Mesenchymal stem cell (in vitro differentiated cells and primary cell): ENCODE results near the gene COL28A1.

ENCODE experiments used
- DNase-seq: peaks from one replicate; pipeline ENCODE4 v3.0.0-alpha.2; 2013
- H2AFZ ChIP-seq: one replicate; pipeline ENCODE4 v1.6.1; 2013; ENCODE audit warnings: low read depth, mild to moderate bottlenecking, control low read depth, inconsistent platforms, low read length, moderate library complexity
- H2AK5ac ChIP-seq: 2 replicates; pipeline ENCODE4 v1.6.1; 2013; ENCODE audit warnings: low read length, moderate library complexity, mild to moderate bottlenecking, inconsistent platforms; ENCODE audit not compliant: severe bottlenecking
- H2BK120ac ChIP-seq: one replicate; pipeline ENCODE4 v1.6.1; 2013; ENCODE audit warnings: low read depth, mild to moderate bottlenecking, inconsistent platforms, low read length, moderate library complexity
- H2BK12ac ChIP-seq, 2 experiments: one replicate each; pipeline ENCODE4 v1.6.1; 2013; ENCODE audit warnings: inconsistent platforms in 2 of 2, low read length in 2 of 2, mild to moderate bottlenecking in 2 of 2, moderate library complexity in 2 of 2, control low read depth in 1 of 2
- H2BK15ac ChIP-seq: one replicate; pipeline ENCODE4 v1.6.1; 2013; ENCODE audit warnings: mild to moderate bottlenecking, low read depth, inconsistent platforms; ENCODE audit not compliant: poor library complexity, severe bottlenecking
- H2BK5ac ChIP-seq: 2 replicates; pipeline ENCODE4 v1.6.1; 2013; ENCODE audit warnings: low read depth, mild to moderate bottlenecking, low read length, control low read depth, inconsistent platforms; ENCODE audit not compliant: poor library complexity, severe bottlenecking
- H3K14ac ChIP-seq, 2 experiments: one replicate each; pipeline ENCODE4 v1.6.1; 2013; ENCODE audit warnings: inconsistent platforms in 2 of 2, low read length in 2 of 2, control low read depth in 1 of 2, mild to moderate bottlenecking in 1 of 2, moderate library complexity in 1 of 2
- H3K18ac ChIP-seq, 2 experiments: one replicate each; pipeline ENCODE4 v1.6.1; 2013; ENCODE audit warnings: inconsistent platforms in 2 of 2, low read length in 2 of 2, control low read depth in 1 of 2, low read depth in 1 of 2, mild to moderate bottlenecking in 1 of 2
- H3K23ac ChIP-seq, 2 experiments: one replicate each; pipeline ENCODE4 v1.6.1; 2013; ENCODE audit warnings: inconsistent platforms in 2 of 2, low read length in 2 of 2, mild to moderate bottlenecking in 2 of 2, moderate library complexity in 2 of 2, control low read depth in 1 of 2
- H3K27ac ChIP-seq: 2 replicates; pipeline ENCODE4 v1.5.1; 2013; ENCODE audit warnings: mild to moderate bottlenecking, moderate library complexity, low read length, control low read depth, inconsistent platforms; ENCODE audit not compliant: poor library complexity, severe bottlenecking
- H3K27me3 ChIP-seq, 2 experiments: 2 replicates each; pipeline versions ENCODE4 v1.6.1 to v1.7.0; 2013; ENCODE audit warnings: low read length in 2 of 2, mild to moderate bottlenecking in 2 of 2, moderate library complexity in 2 of 2, control low read depth in 1 of 2, inconsistent platforms in 1 of 2; ENCODE audit not compliant: control insufficient read depth in 1 of 2, insufficient read depth in 1 of 2
- H3K36me3 ChIP-seq, 2 experiments: 2 replicates each; pipeline versions ENCODE4 v1.6.1 to v1.7.0; 2013; ENCODE audit warnings: low read length in 2 of 2, control low read depth in 1 of 2, inconsistent platforms in 1 of 2, low read depth in 1 of 2, mild to moderate bottlenecking in 1 of 2; ENCODE audit not compliant: insufficient read depth in 2 of 2, control insufficient read depth in 1 of 2
- H3K4ac ChIP-seq, 2 experiments: one replicate each; pipeline ENCODE4 v1.6.1; 2013; ENCODE audit warnings: inconsistent platforms in 2 of 2, low read length in 2 of 2, mild to moderate bottlenecking in 2 of 2, moderate library complexity in 2 of 2, control low read depth in 1 of 2, low read depth in 1 of 2
- H3K4me1 ChIP-seq: 2 replicates; pipeline ENCODE4 v1.6.1; 2013; ENCODE audit warnings: low read depth, low read length, control low read depth; ENCODE audit not compliant: control insufficient read depth, insufficient read depth
- H3K4me2 ChIP-seq: 2 replicates; pipeline ENCODE4 v1.6.1; 2013; ENCODE audit warnings: low read length, mild to moderate bottlenecking, inconsistent platforms; ENCODE audit not compliant: poor library complexity, severe bottlenecking
- H3K4me3 ChIP-seq, 2 experiments: 2 replicates each; pipeline versions ENCODE4 v1.5.1 to v1.7.0; 2013; ENCODE audit warnings: low read length in 2 of 2, mild to moderate bottlenecking in 2 of 2, control low read depth in 1 of 2, low read depth in 1 of 2; ENCODE audit not compliant: insufficient read depth in 1 of 2
- H3K79me1 ChIP-seq: replicated peaks from 2 replicates; pipeline ENCODE4 v1.6.1; 2013; ENCODE audit warnings: mild to moderate bottlenecking, control low read depth, low read length, inconsistent platforms; ENCODE audit not compliant: poor library complexity, severe bottlenecking
- H3K9ac ChIP-seq: 2 replicates; pipeline ENCODE4 v1.7.0; 2013; ENCODE audit warnings: mild to moderate bottlenecking, low read length, moderate library complexity
- H3K9me3 ChIP-seq: 2 replicates; pipeline ENCODE4 v1.7.0; 2013; ENCODE audit warnings: mild to moderate bottlenecking, low read length; ENCODE audit not compliant: control insufficient read depth
- H4K8ac ChIP-seq: one replicate; pipeline ENCODE4 v1.6.1; 2013; ENCODE audit warnings: inconsistent platforms, mild to moderate bottlenecking, low read length, moderate library complexity
- H4K91ac ChIP-seq: one replicate; pipeline ENCODE4 v1.6.1; 2013; ENCODE audit warnings: mild to moderate bottlenecking, low read length, inconsistent platforms
- WGBS: methylation state at CpG from one replicate; pipeline ENCODE4 v1.1.7; 2013; ENCODE audit warnings: mixed read lengths; 5-methylcytosine and 5-hydroxymethylcytosine counted together

COL28A1 gene

GRCh38 chr7:7573701-7574100 lies 38.0 kb upstream of the COL28A1 start:
- H3K27me3 ChIP-seq = no peaks in the 10 kb centered on the region
- H2BK120ac ChIP-seq = no peak overlapping the region
- H4K91ac ChIP-seq = no peak overlapping the region
- no peak overlapping the region for H2BK5ac ChIP-seq
- H3K36me3 ChIP-seq = peaks cover 2 to 17% of the 10 kb centered on the region in 2 experiments
- H3K9me3 ChIP-seq = no peaks in the 10 kb centered on the region
- H3K18ac ChIP-seq = no peak overlapping the region
- H3K4me2 ChIP-seq = no peak overlapping the region
- no peak overlapping the region for H3K4me3 ChIP-seq
- H3K79me1 ChIP-seq = peaks cover 20% of the 10 kb centered on the region
- no peak for DNase-seq
- WGBS = no CpG with 5 or more reads among the region's 2 CpGs
- H3K14ac ChIP-seq = no peak overlapping the region
- H3K4me1 ChIP-seq = peaks cover 2% of the 10 kb centered on the region
- no peak overlapping the region for H3K23ac ChIP-seq
- H2BK15ac ChIP-seq = no peak overlapping the region
- no peak overlapping the region for H3K4ac ChIP-seq
- H3K9ac ChIP-seq = no peak overlapping the region
- H4K8ac ChIP-seq = no peak overlapping the region
- H2AK5ac ChIP-seq = no peak overlapping the region
- H3K27ac ChIP-seq = no peak overlapping the region
- H2AFZ ChIP-seq = no peak overlapping the region
- no peak overlapping the region for H2BK12ac ChIP-seq

- Histone ChIP-seq H2BK15ac (no peak overlapping the region), H3K23ac (no peak overlapping the region), H3K9ac (no peak overlapping the region), H2AFZ (no peak overlapping the region), H3K14ac (no peak overlapping the region), H4K91ac (no peak overlapping the region), H3K27me3 (no peaks in the 10 kb centered on the region), H2BK120ac (no peak overlapping the region), H3K27ac (no peak overlapping the region), H2BK5ac (no peak overlapping the region), H3K4me3 (no peak overlapping the region), H2AK5ac (no peak overlapping the region), H3K18ac (peak overlapping the region in 1 of 2 experiments; percentile 23), H3K9me3 (no peaks in the 10 kb centered on the region), H3K4me1 (peaks cover 8% of the 10 kb centered on the region), H3K36me3 (peaks cover 2 to 13% of the 10 kb centered on the region in 2 experiments), H2BK12ac (no peak overlapping the region), H4K8ac (no peak overlapping the region), H3K79me1 (peaks cover 12% of the 10 kb centered on the region), H3K4me2 (no peak overlapping the region), H3K4ac (no peak overlapping the region)
- WGBS = 97% methylated on average over 3 of the region's 3 CpGs
- DNase-seq = no peak
Measured at GRCh38 chr7:7570584-7570983, 34.9 kb upstream of the COL28A1 start.

DNA sequence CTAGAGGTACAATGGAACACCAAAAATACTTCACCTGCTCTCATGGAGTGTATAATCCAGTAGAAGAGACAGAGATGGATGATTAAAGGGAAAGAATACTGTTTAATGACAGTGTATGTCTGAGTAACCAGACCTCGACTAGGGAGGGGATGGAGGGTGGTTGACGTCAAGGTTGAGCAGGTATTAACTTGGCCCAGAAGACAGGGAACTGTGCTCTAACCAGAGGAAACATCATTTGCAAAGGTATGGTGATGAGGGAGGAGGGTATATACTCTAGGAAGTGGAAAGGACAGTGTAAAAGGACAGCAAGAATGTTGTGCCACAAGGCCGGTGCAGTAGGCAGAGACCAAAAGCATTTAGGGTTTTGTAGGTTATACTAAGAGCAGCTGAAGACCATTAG lies 33.9 kb upstream of the COL28A1 start:
- no peak for DNase-seq
- no peak overlapping the region for H3K4me2 ChIP-seq
- no peak overlapping the region for H3K18ac ChIP-seq
- H3K14ac ChIP-seq = no peak overlapping the region
- peaks cover 2 to 13% of the 10 kb centered on the region in 2 experiments for H3K36me3 ChIP-seq
- no peak overlapping the region for H3K27ac ChIP-seq
- no peak overlapping the region for H3K4ac ChIP-seq
- H2BK5ac ChIP-seq = no peak overlapping the region
- H2BK12ac ChIP-seq = no peak overlapping the region
- no peak overlapping the region for H2AFZ ChIP-seq
- peaks cover 9% of the 10 kb centered on the region for H3K4me1 ChIP-seq
- no peak overlapping the region for H3K4me3 ChIP-seq
- no peak overlapping the region for H4K8ac ChIP-seq
- no peak overlapping the region for H2BK15ac ChIP-seq
- WGBS = 94% methylated on average over 3 of the region's 3 CpGs
- no peak overlapping the region for H3K9ac ChIP-seq
- no peak overlapping the region for H2AK5ac ChIP-seq
- no peaks in the 10 kb centered on the region for H3K9me3 ChIP-seq
- no peak overlapping the region for H2BK120ac ChIP-seq
- no peaks in the 10 kb centered on the region for H3K27me3 ChIP-seq
- H3K23ac ChIP-seq = no peak overlapping the region
- no peak overlapping the region for H4K91ac ChIP-seq
- H3K79me1 ChIP-seq = peaks cover 16% of the 10 kb centered on the region

DNA sequence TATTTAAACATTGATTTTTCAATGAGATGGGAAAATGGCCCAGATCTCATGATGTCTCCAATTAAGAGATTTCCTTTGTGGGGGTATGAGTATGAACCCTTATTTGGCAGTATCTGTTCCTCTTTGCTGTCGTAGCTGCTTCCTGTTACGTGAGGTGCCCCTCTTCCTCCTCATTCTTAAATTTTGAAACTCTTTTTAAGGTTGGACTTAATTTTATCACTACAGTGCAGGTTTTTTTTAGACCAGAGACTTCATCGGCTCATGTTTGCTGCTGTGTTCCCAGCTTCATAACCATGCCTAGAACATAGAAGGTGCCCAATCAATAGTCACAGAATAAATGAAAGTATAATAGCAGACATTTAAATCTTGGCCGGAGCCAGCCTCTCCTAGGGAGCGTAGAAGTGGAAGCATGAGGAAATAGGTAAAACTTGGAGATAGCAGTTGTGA lies 33.4 kb upstream of the COL28A1 start:
- Histone ChIP-seq H3K23ac (no peak overlapping the region), H3K18ac (no peak overlapping the region), H3K79me1 (peaks cover 16% of the 10 kb centered on the region), H2AK5ac (no peak overlapping the region), H3K4me1 (peaks cover 10% of the 10 kb centered on the region), H3K27ac (no peak overlapping the region), H3K4me3 (no peak overlapping the region), H3K4ac (no peak overlapping the region), H4K91ac (no peak overlapping the region), H2AFZ (no peak overlapping the region), H3K36me3 (peaks cover 2 to 13% of the 10 kb centered on the region in 2 experiments), H3K14ac (no peak overlapping the region), H3K4me2 (peak overlapping the region; percentile 40), H3K27me3 (no peaks in the 10 kb centered on the region), H4K8ac (no peak overlapping the region), H3K9me3 (no peaks in the 10 kb centered on the region), H2BK120ac (no peak overlapping the region), H2BK15ac (no peak overlapping the region), H2BK5ac (no peak overlapping the region), H3K9ac (no peak overlapping the region), H2BK12ac (no peak overlapping the region)
- no peak for DNase-seq
- WGBS = 100% methylated on average over 2 of the region's 5 CpGs
